Erythroblast (primary cell): ENCODE data around the gene CDKL2.
"Not testable (repeated sequence)": the region's sequence is repeated elsewhere in the genome, so short reads cannot be mapped to it uniquely, and the experiment has no call there.

ENCODE experiments used
- GATA1 ChIP-seq: IDR thresholded peaks from 2 replicates; pipeline ENCODE4 v1.6.1; 2011; ENCODE audit warnings: low read depth, mild to moderate bottlenecking, control low read depth, low read length, moderate library complexity
- POLR2A ChIP-seq: IDR thresholded peaks from 2 replicates; pipeline ENCODE4 v1.6.1; 2011; ENCODE audit warnings: mild to moderate bottlenecking, low read length

- TF ChIP-seq POLR2A, GATA1: not testable (repeated sequence)
Measured at GRCh38 chr4:75664604-75665003, 34.3 kb upstream of the CDKL2 start.
